Right lobe of liver (tissue), 4 donors: Measurements from ENCODE around the gene PCDHGC4.

Source experiments
- POLR2A ChIP-seq: fragments of 450-650 bp; IDR thresholded peaks from one replicate; pipeline ENCODE4 v1.6.1; 2017; ENCODE audit warnings: antibody characterized with exemption, mild to moderate bottlenecking
- TF ChIP-seq, protein P1 (sequence below), 4 donors: fragments of 200-600 bp in 3 of 4; fragments of 450-650 bp in 1 of 4; IDR thresholded peaks; one replicate each; pipeline versions ENCODE4 v1.5.1 to v1.8.0; 2016 to 2022; ENCODE audit warnings: antibody characterized with exemption in 4 of 4, mild to moderate bottlenecking in 2 of 4
- donor health status: DM: no; HTN: no; CAD: no.
- donor health status: DM: no; HTN: no; CAD: no.
- donor health status: DM: no; HTN: yes; CAD: no.

DNA sequence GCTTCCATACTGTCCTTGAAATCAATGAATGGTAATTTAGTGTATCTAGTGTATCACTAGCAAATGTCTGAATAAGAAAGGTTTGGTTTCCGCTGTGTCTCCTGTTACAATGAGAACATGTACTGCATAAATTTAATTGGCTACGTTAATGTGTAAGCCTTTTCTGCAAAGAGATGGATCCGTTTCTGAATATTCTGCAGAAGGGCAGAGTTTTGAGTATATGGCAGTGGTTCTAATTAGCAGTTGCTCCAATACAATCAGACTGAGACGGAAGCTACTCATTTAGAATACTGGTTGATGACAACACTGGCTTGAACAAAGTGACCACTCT, 555 bp upstream of the PCDHGC4 start:
- TF ChIP-seq, protein P1, sequence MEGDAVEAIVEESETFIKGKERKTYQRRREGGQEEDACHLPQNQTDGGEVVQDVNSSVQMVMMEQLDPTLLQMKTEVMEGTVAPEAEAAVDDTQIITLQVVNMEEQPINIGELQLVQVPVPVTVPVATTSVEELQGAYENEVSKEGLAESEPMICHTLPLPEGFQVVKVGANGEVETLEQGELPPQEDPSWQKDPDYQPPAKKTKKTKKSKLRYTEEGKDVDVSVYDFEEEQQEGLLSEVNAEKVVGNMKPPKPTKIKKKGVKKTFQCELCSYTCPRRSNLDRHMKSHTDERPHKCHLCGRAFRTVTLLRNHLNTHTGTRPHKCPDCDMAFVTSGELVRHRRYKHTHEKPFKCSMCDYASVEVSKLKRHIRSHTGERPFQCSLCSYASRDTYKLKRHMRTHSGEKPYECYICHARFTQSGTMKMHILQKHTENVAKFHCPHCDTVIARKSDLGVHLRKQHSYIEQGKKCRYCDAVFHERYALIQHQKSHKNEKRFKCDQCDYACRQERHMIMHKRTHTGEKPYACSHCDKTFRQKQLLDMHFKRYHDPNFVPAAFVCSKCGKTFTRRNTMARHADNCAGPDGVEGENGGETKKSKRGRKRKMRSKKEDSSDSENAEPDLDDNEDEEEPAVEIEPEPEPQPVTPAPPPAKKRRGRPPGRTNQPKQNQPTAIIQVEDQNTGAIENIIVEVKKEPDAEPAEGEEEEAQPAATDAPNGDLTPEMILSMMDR (IDR thresholded peaks at IDR 0.05), result no peak
- no peak for TF ChIP-seq POLR2A
